NT2/D1 (cell line): Measurements from ENCODE around the gene THYN1.

ENCODE experiments used
- SUZ12 ChIP-seq: IDR thresholded peaks from 2 replicates; pipeline ENCODE4 v1.6.1; 2011; ENCODE audit not compliant: insufficient read length, insufficient read depth; ENCODE audit errors: extremely low read depth
- YY1 ChIP-seq: IDR thresholded peaks from 2 replicates; pipeline ENCODE4 v1.6.1; 2011; ENCODE audit not compliant: insufficient read length, insufficient read depth

GRCh38 chr11:134250246-134250645 is 2.9 kb downstream of the THYN1 start:
- TF ChIP-seq YY1 (no peak), SUZ12 (no peak)
